A549 (cell line): ENCODE measurements around the gene ZNF93. TPM values are rescaled to one million over a fixed set of nuclear protein-coding genes. Genes with fewer than 3 reads are reported as not detected.
"Not testable (repeated sequence)": the region's sequence is repeated elsewhere in the genome, so short reads cannot be mapped to it uniquely, and the experiment has no call there.

Experiments
- ATAC-seq, 2 experiments: fragments of 200-7000 bp in 1 of 2; fragments of >200 bp in 1 of 2; cut with Nextera tagmentation in 1 of 2; cut with Tn5 transposase in 1 of 2; 3 replicates each; pipeline versions ENCODE4 v1.8.0 to v1.9.1; 2018 to 2020; ENCODE audit warnings: mild to moderate bottlenecking in 1 of 2, moderate library complexity in 1 of 2
- CTCF ChIA-PET: fragments of 300-600 bp; sonication (Branson Sonifier 250); formaldehyde crosslinking; extraction: SDS; loops from one replicate; lab custom pipeline; 2021; ENCODE audit warnings: antibody characterized with exemption, inconsistent platforms; lab: Yijun Ruan, JAX
- POLR2A ChIA-PET: fragments of 350-600 bp; formaldehyde crosslinking; extraction: SDS; loops from one replicate; lab custom pipeline; 2021; ENCODE audit warnings: antibody characterized with exemption, inconsistent platforms; lab: Yijun Ruan, JAX
- DNase-seq, 2 experiments: peaks; one replicate each; pipeline versions ENCODE4 v3.0.0 to v3.0.0-alpha.2; 2011 to 2016; ENCODE audit warnings: low read depth in 1 of 2, low spot score in 1 of 2
- FAIRE-seq: peaks from 2 replicates; lab custom pipeline; 2011; peaks lifted over from hg19 to GRCh38; lab: Jason Lieb, UNC
- H3K27ac ChIP-seq, 2 experiments: fragments of >200 bp; sonication (Bioruptor Twin); formaldehyde crosslinking; 3 replicates each; pipeline ENCODE4 v1.5.1; 2016 to 2017
- H3K4me1 ChIP-seq: fragments of >200 bp; sonication (Bioruptor Twin); formaldehyde crosslinking; 3 replicates; pipeline ENCODE4 v1.6.1; 2016
- H3K4me2 ChIP-seq: fragments of >200 bp; sonication (Bioruptor Twin); formaldehyde crosslinking; 3 replicates; pipeline ENCODE4 v1.6.1; 2016
- H3K4me3 ChIP-seq: fragments of >200 bp; sonication (Bioruptor Twin); formaldehyde crosslinking; 3 replicates; pipeline ENCODE4 v1.5.1; 2016
- H3K9me3 ChIP-seq: fragments of >200 bp; sonication (Bioruptor Twin); formaldehyde crosslinking; 3 replicates; pipeline ENCODE4 v1.6.1; 2016
- CBX8 ChIP-seq: fragments of 200-600 bp; sonication (generic); IDR thresholded peaks from 2 replicates; pipeline ENCODE4 v1.6.1; 2016
- CEBPB ChIP-seq, 2 experiments: fragments of >200 bp in 1 of 2; sonication (Bioruptor Twin) in 1 of 2; formaldehyde crosslinking in 1 of 2; IDR thresholded peaks; 2 replicates each; pipeline ENCODE4 v1.6.1; 2012 to 2016
- CHD4 ChIP-seq: fragments of 200-600 bp; sonication (generic); IDR thresholded peaks from 2 replicates; pipeline ENCODE4 v1.6.1; 2016; ENCODE audit warnings: antibody characterized with exemption, mild to moderate bottlenecking, borderline replicate concordance
- CTCF ChIP-seq: fragments of >200 bp; sonication (Bioruptor Twin); formaldehyde crosslinking; IDR thresholded peaks from 3 replicates; pipeline ENCODE4 v1.5.1; 2016
- GATA3 ChIP-seq: IDR thresholded peaks from 2 replicates; pipeline ENCODE4 v1.6.1; 2012; ENCODE audit warnings: borderline replicate concordance
- HEYL ChIP-seq: fragments of 250-450 bp; sonication (Bioruptor Pico); IDR thresholded peaks from 2 replicates; pipeline ENCODE4 v1.8.0; 2021; ENCODE audit warnings: mild to moderate bottlenecking, moderate library complexity
- HOXA7 ChIP-seq: fragments of 250-450 bp; sonication (Bioruptor Pico); IDR thresholded peaks from 2 replicates; pipeline ENCODE4 v1.5.0; 2020; ENCODE audit warnings: mild to moderate bottlenecking, moderate library complexity
- JUN ChIP-seq, 2 experiments: fragments of >200 bp; sonication (Bioruptor Twin); formaldehyde crosslinking; IDR thresholded peaks; 2 replicates in 1 of 2; 3 replicates in 1 of 2; pipeline ENCODE4 v1.6.1; 2016 to 2017
- KDM1A ChIP-seq: fragments of 200-600 bp; sonication (generic); IDR thresholded peaks from 2 replicates; pipeline ENCODE4 v1.6.1; 2016; ENCODE audit warnings: low read depth, mild to moderate bottlenecking
- MAZ ChIP-seq: fragments of 150-350 bp; IDR thresholded peaks from 2 replicates; pipeline ENCODE4 v1.6.1; 2014; ENCODE audit warnings: antibody characterized with exemption, low read depth, low read length, borderline replicate concordance
- NPAS2 ChIP-seq: fragments of 250-450 bp; sonication (Bioruptor Pico); IDR thresholded peaks from 2 replicates; pipeline ENCODE4 v1.8.0; 2022; ENCODE audit warnings: mild to moderate bottlenecking, moderate library complexity, borderline replicate concordance
- RFX5 ChIP-seq: fragments of 450-650 bp; IDR thresholded peaks from 2 replicates; pipeline ENCODE4 v1.7.1; 2014; ENCODE audit warnings: antibody characterized with exemption, mild to moderate bottlenecking, moderate library complexity
- SREBF2 ChIP-seq: fragments of 450-650 bp; IDR thresholded peaks from 2 replicates; pipeline ENCODE4 v1.6.1; 2014; ENCODE audit warnings: mild to moderate bottlenecking, moderate library complexity
- TFCP2L1 ChIP-seq: fragments of 250-450 bp; sonication (Bioruptor Pico); IDR thresholded peaks from 2 replicates; pipeline ENCODE4 v1.5.0; 2021; ENCODE audit warnings: mild to moderate bottlenecking
- ZC3H11A ChIP-seq: fragments of 450-650 bp; IDR thresholded peaks from 2 replicates; pipeline ENCODE4 v1.6.1; 2014; ENCODE audit warnings: antibody characterized with exemption, mild to moderate bottlenecking
- ZSCAN20 ChIP-seq: fragments of 250-450 bp; sonication (Bioruptor Pico); IDR thresholded peaks from 2 replicates; pipeline ENCODE4 v1.8.0; 2022; ENCODE audit warnings: mild to moderate bottlenecking, moderate library complexity
- WGBS: methylation state at CpG from one replicate; pipeline ENCODE4 v1.1.6; 2017; ENCODE audit errors: missing lambda C conversion rate; 5-methylcytosine and 5-hydroxymethylcytosine counted together
- polyA plus RNA-seq, 4 experiments: library from polyadenylated mRNA; depleted of rRNA in 3 of 4; stranded (reverse); fragments of >200 nt; fragmentation: RNase III in 1 of 4; extraction: RNeasy Plus Mini Kit Qiagen cat#74134 plus additional on column Dnase treatment in 1 of 4; gene quantifications; 2 replicates in 3 of 4; 3 replicates in 1 of 4; pipeline ENCODE4 v1.2.3, GENCODE V29; 2011 to 2017
- TF ChIP-seq, protein P1 (sequence below): fragments of 250-450 bp; sonication (Bioruptor Pico); IDR thresholded peaks from 2 replicates; pipeline ENCODE4 v1.5.0; 2020; ENCODE audit warnings: low read depth, mild to moderate bottlenecking, moderate library complexity
- TF ChIP-seq, protein P2 (sequence below): IDR thresholded peaks from 2 replicates; pipeline ENCODE4 v1.6.1; 2012

The ZNF93 gene
- polyA plus RNA-seq, 2 of the 4 experiments (the other 2 are of a cell fraction), result not detected

- TF ChIP-seq CTCF (no peak), SREBF2 (no peak), ZC3H11A (no peak), NPAS2 (no peak)
- TF ChIP-seq, all 56 proteins: peak for 0
Observed at GRCh38 chr19:19948800-19949199, 48.1 kb downstream of the ZNF93 start (continued).

GRCh38 chr19:19955208-19955607 lies 54.5 kb downstream of the ZNF93 start:
- POLR2A ChIA-PET, result no interaction called here
- H3K27ac ChIP-seq, result no peak overlapping the region
- no peaks in the 10 kb centered on the region for H3K4me1 ChIP-seq
- no peak for FAIRE-seq
- H3K9me3 ChIP-seq, result no peaks in the 10 kb centered on the region
- DNase-seq, result no peak
- 4% methylated on average over 4 of the region's 9 CpGs for WGBS
- no peak overlapping the region for H3K4me3 ChIP-seq
- CTCF ChIA-PET, result no interaction called here
- no peak for ATAC-seq
- H3K4me2 ChIP-seq, result no peak overlapping the region
- no peak for TF ChIP-seq RFX5
- no peak for TF ChIP-seq ZSCAN20 (CRISPR knock-in tag)
- TF ChIP-seq HOXA7, result no peak
- TF ChIP-seq ZC3H11A, result no peak
- no peak for TF ChIP-seq CBX8
- TF ChIP-seq JUN (IDR thresholded peaks at IDR 0.05), result no peak
- TF ChIP-seq CTCF, result no peak
- TF ChIP-seq, protein P1, sequence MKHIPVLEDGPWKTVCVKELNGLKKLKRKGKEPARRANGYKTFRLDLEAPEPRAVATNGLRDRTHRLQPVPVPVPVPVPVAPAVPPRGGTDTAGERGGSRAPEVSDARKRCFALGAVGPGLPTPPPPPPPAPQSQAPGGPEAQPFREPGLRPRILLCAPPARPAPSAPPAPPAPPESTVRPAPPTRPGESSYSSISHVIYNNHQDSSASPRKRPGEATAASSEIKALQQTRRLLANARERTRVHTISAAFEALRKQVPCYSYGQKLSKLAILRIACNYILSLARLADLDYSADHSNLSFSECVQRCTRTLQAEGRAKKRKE, result no peak
- no peak for TF ChIP-seq CEBPB (IDR thresholded peaks at IDR 0.05)

GRCh38 chr19:19956434-19957075 lies 55.8 kb downstream of the ZNF93 start:
- Histone ChIP-seq H3K9me3 (no peaks in the 10 kb centered on the region), H3K4me1 (no peaks in the 10 kb centered on the region), H3K4me3 (no peak overlapping the region), H3K27ac (no peak overlapping the region), H3K4me2 (no peak overlapping the region)
- ChIA-PET POLR2A (no interaction called here), CTCF (interaction anchor here (0.6 kb wide), 1 partner anchor 16 kb away, joined by 4 read pairs; no protein-coding TSS in a partner anchor)
- FAIRE-seq (no peak), ATAC-seq (no peak), DNase-seq (no peak)
- no peak for TF ChIP-seq KDM1A
- TF ChIP-seq TFCP2L1, result no peak
- TF ChIP-seq CHD4, result no peak
- no peak for TF ChIP-seq GATA3
- TF ChIP-seq MAZ, result no peak
- no peak for TF ChIP-seq JUN (IDR thresholded peaks at IDR 0.05)
- TF ChIP-seq, protein P2, sequence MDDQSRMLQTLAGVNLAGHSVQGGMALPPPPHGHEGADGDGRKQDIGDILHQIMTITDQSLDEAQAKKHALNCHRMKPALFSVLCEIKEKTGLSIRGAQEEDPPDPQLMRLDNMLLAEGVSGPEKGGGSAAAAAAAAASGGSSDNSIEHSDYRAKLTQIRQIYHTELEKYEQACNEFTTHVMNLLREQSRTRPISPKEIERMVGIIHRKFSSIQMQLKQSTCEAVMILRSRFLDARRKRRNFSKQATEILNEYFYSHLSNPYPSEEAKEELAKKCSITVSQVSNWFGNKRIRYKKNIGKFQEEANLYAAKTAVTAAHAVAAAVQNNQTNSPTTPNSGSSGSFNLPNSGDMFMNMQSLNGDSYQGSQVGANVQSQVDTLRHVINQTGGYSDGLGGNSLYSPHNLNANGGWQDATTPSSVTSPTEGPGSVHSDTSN, result no peak
- no peak for TF ChIP-seq HEYL (CRISPR knock-in tag)
- 10% methylated on average over 7 of the region's 15 CpGs for WGBS

DNA sequence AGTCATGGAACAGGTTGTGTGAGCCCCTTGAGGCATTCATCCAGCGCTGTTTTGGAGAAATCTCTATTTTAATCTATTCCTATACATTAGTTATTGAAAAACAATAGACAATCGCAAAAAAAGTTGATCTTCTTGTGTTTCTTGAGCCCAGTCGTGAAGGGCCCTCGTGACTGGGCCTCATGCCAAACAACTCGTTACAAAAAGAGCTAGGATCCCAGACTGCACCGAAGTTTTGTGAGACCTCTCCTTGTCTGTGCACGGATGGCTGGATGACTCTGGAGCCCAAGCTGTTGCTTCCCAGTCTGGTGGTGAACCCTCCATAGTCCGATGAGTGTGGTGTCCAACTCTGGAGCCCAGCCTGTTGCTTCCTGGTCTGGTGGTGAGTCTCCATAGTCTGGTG lies 57.0 kb downstream of the ZNF93 start:
- WGBS, result 2% methylated on average over 7 of the region's 8 CpGs
- H3K4me2 ChIP-seq, H3K27ac ChIP-seq, CTCF ChIA-PET, DNase-seq, ATAC-seq, H3K9me3 ChIP-seq, H3K4me1 ChIP-seq, POLR2A ChIA-PET, FAIRE-seq, H3K4me3 ChIP-seq: not testable (repeated sequence)
